ENCODE measurements around the gene MEOX1.
"Not testable (repeated sequence)": the region's sequence is repeated elsewhere in the genome, so short reads cannot be mapped to it uniquely, and the experiment has no call there.

MEOX1 gene

GRCh38 chr17:43661699-43662412, at the start of gene MEOX1:
Gene MEOX1 (minus strand): TSS chr17:43661922. CDS start chr17:43661534, 388 bp downstream.
- FAIRE-seq: peak; percentile 57
- DNase-seq (ENCODE audit: extremely low spot score, insufficient read length, low read depth): no peak

GRCh38 chr17:43710101-43710500, 48.4 kb upstream of the MEOX1 start:
- FAIRE-seq: no peak
- no peak for DNase-seq (ENCODE audit: extremely low spot score, insufficient read length, low read depth)

- DNase-seq (ENCODE audit: extremely low spot score, insufficient read length, low read depth) (no peak), FAIRE-seq (no peak)
Observed at GRCh38 chr17:43709210-43709609, 47.5 kb upstream of the MEOX1 start.

- no peak for DNase-seq (ENCODE audit: extremely low spot score, insufficient read length, low read depth)
- FAIRE-seq: no peak
Observed at GRCh38 chr17:43707184-43707583, 45.5 kb upstream of the MEOX1 start.

- no peak for DNase-seq (ENCODE audit: extremely low spot score, insufficient read length, low read depth)
- no peak for FAIRE-seq
Observed at GRCh38 chr17:43706235-43706634, 44.5 kb upstream of the MEOX1 start.

GRCh38 chr17:43703630-43704029, 41.9 kb upstream of the MEOX1 start:
- FAIRE-seq (no peak), DNase-seq (ENCODE audit: extremely low spot score, insufficient read length, low read depth) (no peak)

- DNase-seq (ENCODE audit: extremely low spot score, insufficient read length, low read depth) (no peak), FAIRE-seq (no peak)
Observed at GRCh38 chr17:43702637-43703036, 40.9 kb upstream of the MEOX1 start.

GRCh38 chr17:43701318-43701743, 39.6 kb upstream of the MEOX1 start:
- peak; percentile 81 for FAIRE-seq
- peak; percentile 45 for DNase-seq (ENCODE audit: extremely low spot score, insufficient read length, low read depth)

GRCh38 chr17:43699438-43699756, 37.7 kb upstream of the MEOX1 start:
- no peak for DNase-seq (ENCODE audit: extremely low spot score, insufficient read length, low read depth)
- no peak for FAIRE-seq

- no peak for FAIRE-seq
Observed at GRCh38 chr17:43698678-43699437, 37.1 kb upstream of the MEOX1 start.

GRCh38 chr17:43697937-43698336, 36.2 kb upstream of the MEOX1 start:
- FAIRE-seq (no peak), DNase-seq (ENCODE audit: extremely low spot score, insufficient read length, low read depth) (no peak)

More at GRCh38 chr17:43698678-43699437, 37.1 kb upstream of the MEOX1 start:
- DNase-seq (ENCODE audit: extremely low spot score, insufficient read length, low read depth): no peak

- DNase-seq (ENCODE audit: extremely low spot score, insufficient read length, low read depth): no peak
- FAIRE-seq: no peak
Observed at GRCh38 chr17:43696891-43697290, 35.2 kb upstream of the MEOX1 start.

GRCh38 chr17:43695970-43696865, 34.5 kb upstream of the MEOX1 start:
- no peak for DNase-seq (ENCODE audit: extremely low spot score, insufficient read length, low read depth)
- FAIRE-seq: no peak

- FAIRE-seq (peak; percentile 96), DNase-seq (ENCODE audit: extremely low spot score, insufficient read length, low read depth) (peak; percentile 58)
Observed at GRCh38 chr17:43694081-43694870, 32.6 kb upstream of the MEOX1 start.

GRCh38 chr17:43691317-43691693, 29.6 kb upstream of the MEOX1 start:
- FAIRE-seq: no peak

GRCh38 chr17:43690624-43691316, 29.0 kb upstream of the MEOX1 start:
- FAIRE-seq (no peak), DNase-seq (ENCODE audit: extremely low spot score, insufficient read length, low read depth) (no peak)

More at GRCh38 chr17:43691317-43691693, 29.6 kb upstream of the MEOX1 start:
- DNase-seq (ENCODE audit: extremely low spot score, insufficient read length, low read depth): no peak

- DNase-seq (ENCODE audit: extremely low spot score, insufficient read length, low read depth) (no peak), FAIRE-seq (no peak)
Observed at GRCh38 chr17:43689814-43690213, 28.1 kb upstream of the MEOX1 start.

- DNase-seq (ENCODE audit: extremely low spot score, insufficient read length, low read depth): no peak
- FAIRE-seq: no peak
Observed at GRCh38 chr17:43689131-43689530, 27.4 kb upstream of the MEOX1 start.

GRCh38 chr17:43686957-43687356, 25.2 kb upstream of the MEOX1 start:
- not testable (repeated sequence) for DNase-seq (ENCODE audit: extremely low spot score, insufficient read length, low read depth); FAIRE-seq
